Adipose tissue (tissue), 3 donors: ENCODE data around the gene B3GALT4. TPM values are rescaled to one million over a fixed set of nuclear protein-coding genes. Genes with fewer than 3 reads are reported as not detected.

Experiments
- H3K27ac ChIP-seq: one replicate; pipeline ENCODE4 v1.5.1; 2013; ENCODE audit warnings: low read depth, low read length
- WGBS, 3 donors: extraction: QIAGEN DNeasy Blood & Tissue Kit; methylation state at CpG; one replicate each; pipeline ENCODE4 v1.1.7; 2013; 5-methylcytosine and 5-hydroxymethylcytosine counted together
- polyA plus RNA-seq, 3 donors: library from polyadenylated mRNA; stranded (reverse); fragments of 200-250 nt; gene quantifications; one replicate each; pipeline ENCODE4 v1.2.3, GENCODE V29; 2013
- donor health status: healthy with polysubstance abuse.
- donor health status: Bipolar disorder and iron deficiency.
- donor health status: healthy.

The B3GALT4 gene
- polyA plus RNA-seq, 3 donors = 4.0 to 9.3 (median 8.5) TPM

GRCh38 chr6:33306356-33306755 lies 29.4 kb downstream of the B3GALT4 start:
- WGBS, 3 donors = 86 to 90% (median 86%) methylated on average over 4 of the region's 4 CpGs
- H3K27ac ChIP-seq = no peak overlapping the region

DNA sequence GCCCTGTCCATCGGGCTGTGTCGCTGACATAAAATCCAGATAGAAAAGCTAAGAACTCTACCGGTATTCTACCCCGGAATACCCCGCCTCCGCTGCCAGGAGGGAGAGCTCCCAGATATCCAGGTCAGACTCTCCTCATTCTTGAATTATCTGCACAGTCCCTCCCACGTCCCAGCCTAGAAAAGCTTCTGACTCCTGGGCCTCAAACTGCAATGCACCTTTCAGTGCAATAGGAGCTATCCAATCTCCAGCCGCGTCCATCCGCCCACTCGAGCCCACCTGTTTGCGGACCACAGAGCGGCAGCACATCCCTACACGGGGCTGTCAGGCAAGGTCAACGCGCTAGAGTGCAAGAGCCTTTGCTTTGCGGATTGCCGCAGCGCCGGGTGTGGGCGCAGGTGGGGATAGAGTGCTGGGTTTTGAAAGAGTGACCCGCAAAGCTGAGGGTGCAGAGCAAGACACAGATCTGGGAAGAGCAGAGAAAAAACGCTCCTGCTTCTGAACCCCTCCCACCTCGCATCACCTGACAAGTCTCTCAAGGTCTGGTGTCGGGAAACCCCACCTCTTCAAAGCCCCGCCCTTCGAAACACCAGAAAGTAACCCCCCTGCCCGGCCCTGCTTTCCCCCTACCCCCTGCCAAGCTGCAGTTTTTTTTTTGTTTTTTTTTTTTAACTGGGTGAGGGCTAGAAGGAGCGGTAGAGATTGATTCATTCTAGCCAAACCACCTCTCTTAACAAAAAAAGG lies 35.6 kb downstream of the B3GALT4 start:
- no peak overlapping the region for H3K27ac ChIP-seq
- 2 to 9% (median 8%) methylated on average over 27 to 29 of the region's 29 CpGs for WGBS, 3 donors

GRCh38 chr6:33313105-33313708 lies 36.3 kb downstream of the B3GALT4 start:
- H3K27ac ChIP-seq = peak overlapping the region; percentile 85
- 0 to 1% (median 1%) methylated on average over 33 of the region's 33 CpGs for WGBS, 3 donors

DNA sequence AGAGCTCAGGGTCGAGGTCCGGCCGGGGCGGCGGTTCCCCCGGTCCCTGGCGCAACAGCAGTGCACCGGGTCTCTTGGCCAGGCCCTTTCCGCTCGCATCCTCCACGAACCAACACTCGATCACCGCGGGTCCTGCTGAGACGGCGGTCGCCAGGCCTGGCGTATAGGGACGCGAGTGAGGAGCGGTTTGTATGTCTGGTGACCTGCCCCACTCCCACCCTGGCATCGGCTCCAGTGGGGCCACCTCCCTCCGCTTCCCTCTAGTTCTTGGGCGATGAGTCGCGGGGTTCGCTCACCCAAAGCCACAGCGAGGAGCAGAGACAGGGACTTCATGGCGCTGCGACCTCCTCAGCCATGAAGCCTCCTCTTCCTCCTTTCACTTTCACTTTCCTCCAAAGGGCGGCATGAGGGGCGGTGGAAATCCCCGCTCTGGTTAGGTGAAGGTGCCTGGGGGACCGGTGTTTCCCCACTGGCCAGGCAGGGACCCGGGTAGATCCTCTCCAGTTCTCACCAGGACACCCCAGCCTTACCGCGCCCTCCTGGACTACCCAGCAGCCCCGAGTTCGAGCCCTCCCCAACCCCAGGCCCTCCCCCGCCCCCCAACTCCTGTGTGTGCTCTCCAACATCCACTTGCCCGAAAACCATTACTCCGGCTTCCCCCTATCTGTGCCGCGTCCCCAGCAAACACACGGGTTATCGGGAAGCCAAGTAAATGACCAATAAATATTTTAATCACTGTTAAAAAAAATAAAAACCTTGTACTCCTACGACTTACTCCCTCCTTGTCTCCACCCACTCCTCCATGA lies 37.0 kb downstream of the B3GALT4 start, which contains the start of gene TAPBP:
TAPBP (minus strand) TSS at position 370 of the 806 bp plus-strand sequence; CDS start at position 333, 37 bp downstream.
- H3K27ac ChIP-seq = peak within 1 kb of the TSS; percentile 85
- 0 to 1% (median 0%) methylated on average over 46 to 47 of the region's 47 CpGs for WGBS, 3 donors

DNA sequence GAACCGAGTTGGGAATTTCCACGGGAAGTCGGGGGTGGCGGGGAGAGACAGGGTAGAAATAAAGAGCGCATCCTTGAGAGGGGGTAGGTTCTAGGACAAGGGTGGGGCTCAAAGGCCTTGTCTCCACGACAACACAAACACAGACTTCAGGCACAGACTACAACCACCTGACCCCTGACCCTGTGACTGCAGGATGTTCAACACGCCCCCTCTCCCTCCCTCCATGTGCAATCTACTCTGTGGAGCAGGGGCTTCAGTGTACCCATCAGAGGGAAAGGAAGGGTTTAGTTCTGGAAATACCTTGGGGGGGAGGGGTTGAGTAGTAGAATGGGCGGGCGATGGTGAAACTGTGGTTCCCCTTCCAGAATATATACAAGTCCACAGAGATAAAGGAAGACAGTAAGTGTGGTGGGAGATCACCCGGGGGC lies 37.6 kb downstream of the B3GALT4 start:
- peak overlapping the region; percentile 25 for H3K27ac ChIP-seq

DNA sequence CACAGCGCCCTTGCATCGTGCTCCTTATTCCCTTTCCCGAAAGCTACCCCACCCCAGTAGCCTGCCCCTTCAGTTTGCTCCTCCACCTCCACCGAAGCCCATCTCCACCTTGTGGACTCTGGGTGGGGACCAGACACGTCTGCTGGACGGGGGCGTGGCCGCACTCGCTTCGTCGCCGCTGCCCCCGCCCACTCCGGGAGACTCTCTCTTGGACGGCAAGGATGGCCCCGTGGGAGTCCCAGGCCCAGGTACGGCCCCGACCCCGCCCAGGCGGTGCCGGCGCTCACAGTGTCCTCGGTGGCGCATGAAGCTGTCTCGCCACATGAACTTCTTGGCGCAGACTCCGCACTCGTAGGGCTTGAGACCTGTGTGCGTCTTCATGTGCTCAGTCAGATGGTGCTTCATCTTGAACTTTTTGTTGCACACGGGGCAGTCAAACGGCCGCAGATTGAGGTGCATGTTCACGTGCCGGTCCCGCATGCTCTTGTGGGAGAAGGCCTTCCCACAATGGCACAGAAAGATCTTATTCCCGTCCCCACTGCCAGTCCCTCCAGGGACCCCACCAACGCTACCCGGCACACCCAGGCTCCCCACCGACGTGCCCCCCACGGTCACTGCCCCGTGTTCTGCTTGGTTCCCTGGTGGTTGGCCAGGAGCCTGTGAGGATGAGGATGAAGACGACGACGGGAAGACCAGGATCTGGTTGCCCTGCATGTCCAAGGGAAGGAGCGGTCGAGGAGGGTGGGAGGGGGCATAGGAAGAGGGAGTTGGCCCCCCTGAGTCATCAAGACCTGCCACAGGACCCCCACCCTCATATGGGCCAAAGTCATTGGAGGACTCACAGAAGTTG lies 38.2 kb downstream of the B3GALT4 start:
- WGBS, 3 donors = 42 to 44% (median 42%) methylated on average over 47 of the region's 47 CpGs

More for the DNA sequence above, 37.6 kb downstream of the B3GALT4 start:
- 1 to 5% (median 1%) methylated on average over 10 of the region's 10 CpGs for WGBS, 3 donors

DNA sequence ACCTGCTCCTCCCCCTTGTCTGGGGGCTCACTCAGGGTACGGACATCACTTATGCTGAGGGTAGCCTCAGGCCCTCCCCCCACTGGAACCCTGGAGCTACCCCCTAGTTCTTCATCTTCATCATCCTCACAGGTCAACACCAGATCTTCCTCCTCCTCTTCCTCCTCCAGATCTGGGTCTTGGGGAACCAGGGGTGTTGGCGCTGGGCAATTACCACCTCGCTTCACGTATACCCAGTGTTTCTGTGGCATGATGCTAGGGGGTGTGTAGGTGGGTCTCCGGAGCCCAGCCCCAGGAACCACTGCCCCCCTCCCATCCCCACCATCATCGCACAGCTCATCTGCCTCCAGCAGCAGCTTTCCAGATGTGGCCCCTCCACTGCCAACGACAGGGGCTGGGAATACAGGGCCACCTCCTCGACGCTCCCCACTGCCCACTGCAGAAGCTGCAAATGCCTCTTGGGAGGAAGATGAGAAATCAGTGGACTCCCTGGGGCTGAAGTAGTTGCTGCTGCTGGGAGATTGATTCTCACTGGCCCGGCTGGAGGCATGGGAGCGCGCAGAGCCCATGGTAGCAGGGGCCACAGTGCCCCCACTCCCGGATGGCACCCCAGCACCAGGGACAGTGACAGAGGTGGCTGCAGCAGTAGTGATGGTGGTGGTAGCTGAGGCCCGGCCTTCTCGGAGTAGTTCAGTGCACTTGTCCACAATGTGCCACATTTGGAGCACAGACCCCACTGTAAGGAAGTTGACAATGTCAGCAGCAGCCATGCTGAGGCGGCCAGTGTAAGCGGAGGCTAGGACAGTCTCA lies 39.1 kb downstream of the B3GALT4 start:
- no peak overlapping the region for H3K27ac ChIP-seq
- 89 to 91% (median 90%) methylated on average over 17 of the region's 17 CpGs for WGBS, 3 donors

More for the DNA sequence above, 38.2 kb downstream of the B3GALT4 start:
- H3K27ac ChIP-seq = peak overlapping the region; percentile 25

GRCh38 chr6:33316603-33317418 lies 39.9 kb downstream of the B3GALT4 start:
- H3K27ac ChIP-seq = no peak overlapping the region
- WGBS, 3 donors = 64 to 77% (median 73%) methylated on average over 19 of the region's 19 CpGs

DNA sequence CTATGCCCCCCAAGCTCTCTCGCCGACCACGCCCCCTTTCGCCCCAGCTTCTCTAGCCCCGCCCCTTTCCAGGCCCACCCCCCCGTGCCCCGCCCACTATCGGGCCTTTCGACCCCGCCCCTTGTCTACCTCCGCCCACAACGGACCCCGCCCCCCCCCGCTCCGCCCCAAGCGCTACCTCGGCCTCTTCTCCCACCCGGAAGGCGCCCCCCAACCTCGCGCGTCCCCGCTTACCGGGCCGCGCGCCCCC lies 40.4 kb downstream of the B3GALT4 start:
- H3K27ac ChIP-seq = no peak overlapping the region
- 0% methylated on average over 15 to 26 of the region's 27 CpGs for WGBS, 3 donors

DNA sequence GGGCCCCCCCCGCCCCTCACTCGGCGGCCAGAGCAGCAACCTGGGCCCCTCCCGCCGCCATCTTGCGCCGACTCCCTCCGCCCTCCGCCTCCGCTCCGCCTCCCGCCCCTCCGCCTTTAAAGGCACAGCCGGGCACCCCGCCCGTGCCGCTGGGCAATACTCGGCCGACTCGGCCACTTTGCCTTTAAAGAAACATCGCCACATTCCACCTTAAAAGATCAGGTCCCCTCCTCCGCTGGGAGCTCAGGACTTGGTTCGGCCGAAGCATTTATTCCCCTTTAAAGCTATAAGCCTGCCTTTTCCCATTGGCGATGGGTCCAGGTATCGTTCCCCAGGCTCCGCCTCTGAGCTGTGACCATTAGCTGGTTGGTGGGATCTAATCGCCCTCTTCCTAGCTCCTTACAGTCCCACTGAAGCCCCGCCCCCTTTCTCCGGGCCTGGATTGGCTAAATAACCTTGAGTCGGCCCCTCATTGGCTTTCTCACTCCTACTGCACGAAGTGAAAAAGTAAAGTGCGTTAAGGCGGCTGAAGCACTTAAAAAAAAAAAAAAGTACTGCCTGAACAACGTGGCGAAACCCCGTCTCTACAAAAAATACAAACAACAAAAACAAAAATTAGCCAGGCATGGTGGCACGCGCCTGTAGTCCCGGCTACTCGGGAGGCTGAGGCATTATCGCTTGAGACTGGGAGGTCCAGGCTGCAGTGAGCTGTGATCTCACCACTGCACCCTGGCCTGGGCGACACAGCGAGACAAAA lies 40.9 kb downstream of the B3GALT4 start, which contains the start of gene ZBTB22:
ZBTB22 (minus strand) TSS at position 76 of the 757 bp plus-strand sequence. CDS start 828 bp downstream, outside the sequence.
- WGBS, 3 donors = 1 to 2% (median 2%) methylated on average over 43 to 44 of the region's 44 CpGs

GRCh38 chr6:33318426-33319073 lies 41.6 kb downstream of the B3GALT4 start:
- WGBS, 3 donors = 69 to 74% (median 70%) methylated on average over 8 of the region's 8 CpGs
- no peak overlapping the region for H3K27ac ChIP-seq

More for the DNA sequence above, 40.9 kb downstream of the B3GALT4 start, which contains the start of gene ZBTB22:
- no peak within 1 kb of the TSS for H3K27ac ChIP-seq

- 84 to 85% (median 85%) methylated on average over 3 of the region's 3 CpGs for WGBS, 3 donors
- no peak overlapping the region for H3K27ac ChIP-seq
Measured at GRCh38 chr6:33319939-33320314, 43.0 kb downstream of the B3GALT4 start.

- H3K27ac ChIP-seq = no peak overlapping the region
- 72 to 75% (median 72%) methylated on average over 32 of the region's 32 CpGs for WGBS, 3 donors
Measured at GRCh38 chr6:33320315-33321181, 43.6 kb downstream of the B3GALT4 start.

GRCh38 chr6:33321227-33321626 lies 44.3 kb downstream of the B3GALT4 start:
- WGBS, 3 donors = 60 to 75% (median 69%) methylated on average over 9 of the region's 9 CpGs
- no peak overlapping the region for H3K27ac ChIP-seq

- no peak overlapping the region for H3K27ac ChIP-seq
- 0 to 3% (median 1%) methylated on average over 12 of the region's 12 CpGs for WGBS, 3 donors
Measured at GRCh38 chr6:33323623-33323948, 46.7 kb downstream of the B3GALT4 start.
